Activated T-cell treated with anti-CD3 and anti-CD28 coated beads, Interleukin-2, amount 50 U/mL, for 1 hour (primary cell): ENCODE results near the gene FSCN2.
"Not testable (repeated sequence)": the region's sequence is repeated elsewhere in the genome, so short reads cannot be mapped to it uniquely, and the experiment has no call there.

Source experiments
- DNase-seq: peaks from one replicate; pipeline ENCODE4 v3.0.0-alpha.2; 2020

Gene FSCN2

DNA sequence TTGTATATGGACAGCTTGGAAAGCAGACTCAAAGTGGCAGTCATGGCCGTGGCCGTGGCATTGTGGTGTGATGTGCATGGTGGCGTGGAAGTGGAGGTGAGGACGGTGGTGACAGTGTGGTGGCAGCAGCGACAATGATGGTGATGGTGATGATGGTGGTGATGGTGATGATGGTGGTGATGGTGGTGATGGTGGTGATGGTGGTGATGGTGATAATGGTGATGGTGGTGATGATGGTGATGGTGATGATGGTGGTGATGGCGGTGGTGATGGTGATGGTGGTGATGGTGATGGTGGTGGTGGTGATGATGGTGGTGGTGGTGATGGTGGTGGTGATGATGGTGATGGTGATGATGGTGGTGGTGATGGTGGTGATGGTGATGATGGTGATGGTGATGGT, 2.8 kb downstream of the FSCN2 start:
- not testable (repeated sequence) for DNase-seq

DNA sequence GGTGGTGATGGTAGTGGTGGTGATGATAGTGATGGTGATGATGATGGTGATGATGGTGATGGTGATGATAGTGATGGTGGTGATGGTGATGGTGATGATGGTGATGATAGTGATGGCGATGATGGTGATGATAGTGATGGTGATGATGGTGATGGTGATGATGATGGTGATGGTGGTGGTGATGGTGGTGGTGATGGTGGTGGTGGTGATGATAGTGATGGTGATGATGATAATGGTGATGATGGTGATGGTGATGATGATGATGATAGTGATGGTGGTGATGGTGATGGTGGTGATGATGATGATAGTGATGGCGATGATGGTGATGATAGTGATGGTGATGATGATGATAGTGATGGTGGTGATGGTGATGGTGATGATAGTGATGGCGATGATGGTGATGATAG, 3.8 kb downstream of the FSCN2 start:
- DNase-seq: not testable (repeated sequence)

DNA sequence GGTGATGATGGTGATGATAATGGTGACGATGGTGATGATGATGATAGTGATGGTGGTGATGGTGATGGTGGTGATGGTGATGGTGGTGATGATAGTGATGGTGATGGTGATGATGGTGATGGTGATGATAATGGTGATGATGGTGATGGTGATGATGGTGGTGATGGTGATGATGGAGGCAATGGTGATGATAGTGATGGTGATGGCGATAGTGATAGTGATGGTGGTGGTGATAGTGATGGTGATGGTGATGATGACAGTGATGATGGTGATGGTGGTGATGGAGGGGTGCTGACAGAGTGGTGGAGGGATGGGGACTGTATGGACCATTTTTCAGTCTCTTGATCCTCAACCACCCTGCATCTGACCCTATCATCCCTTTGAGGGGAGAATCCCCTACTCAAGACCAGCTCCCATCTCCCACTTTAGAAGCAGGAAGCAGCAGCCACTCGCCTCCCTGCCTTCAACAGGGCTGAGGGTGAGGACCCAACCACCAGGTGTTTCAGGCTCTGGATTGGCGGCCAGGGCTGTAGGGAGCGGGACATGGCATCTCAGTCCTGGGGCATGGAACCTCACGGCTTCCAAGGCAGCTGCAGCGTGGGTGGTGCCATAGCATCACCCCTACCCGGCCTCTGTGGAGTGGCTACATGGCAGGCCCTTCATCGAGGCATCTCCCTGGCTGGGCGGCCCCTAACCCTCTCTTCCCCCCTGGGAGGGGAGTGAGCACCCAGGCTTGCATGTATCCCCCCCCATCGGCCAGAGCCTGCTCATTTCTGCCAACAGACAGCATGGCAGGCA, 4.5 kb downstream of the FSCN2 start:
- no peak for DNase-seq

DNA sequence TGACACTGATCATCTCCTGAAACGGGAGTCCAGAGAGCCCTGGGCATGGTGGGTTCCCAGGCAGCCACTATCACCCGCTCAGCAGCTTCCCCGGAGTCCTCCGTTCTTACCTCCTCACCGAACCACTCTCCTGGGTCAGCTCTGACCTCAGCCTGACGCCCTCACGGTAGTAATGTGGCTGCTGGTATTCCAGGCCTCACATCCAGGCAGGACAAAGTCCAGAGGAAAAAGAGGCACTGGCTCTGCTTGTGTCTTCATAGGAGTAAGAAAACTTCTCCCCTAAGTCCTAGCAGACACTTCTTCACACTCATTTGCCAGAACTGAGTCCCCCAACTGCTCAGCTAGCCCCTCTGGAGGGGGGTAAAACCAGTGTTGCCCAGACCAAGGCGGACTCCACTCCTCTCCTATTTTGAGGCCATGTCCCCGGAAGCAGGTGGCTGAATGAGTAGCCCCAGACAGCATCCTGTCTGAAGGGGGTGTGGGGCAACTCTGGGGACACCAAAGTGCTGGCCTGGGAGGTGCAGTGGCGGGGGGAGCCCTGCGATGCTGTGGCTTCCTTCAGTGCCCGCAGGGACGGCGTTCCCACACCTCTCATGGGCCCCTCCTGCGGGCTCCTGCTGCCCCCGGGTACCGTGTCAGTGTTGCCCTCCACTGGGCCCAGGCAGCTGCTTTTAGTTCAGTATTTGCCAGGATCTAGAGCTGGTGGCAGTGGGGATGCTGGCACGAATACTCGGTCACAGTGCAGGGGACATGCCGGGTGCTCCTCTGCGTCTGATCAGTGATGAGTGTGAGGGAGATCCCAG, 5.4 kb downstream of the FSCN2 start:
- DNase-seq: no peak

DNA sequence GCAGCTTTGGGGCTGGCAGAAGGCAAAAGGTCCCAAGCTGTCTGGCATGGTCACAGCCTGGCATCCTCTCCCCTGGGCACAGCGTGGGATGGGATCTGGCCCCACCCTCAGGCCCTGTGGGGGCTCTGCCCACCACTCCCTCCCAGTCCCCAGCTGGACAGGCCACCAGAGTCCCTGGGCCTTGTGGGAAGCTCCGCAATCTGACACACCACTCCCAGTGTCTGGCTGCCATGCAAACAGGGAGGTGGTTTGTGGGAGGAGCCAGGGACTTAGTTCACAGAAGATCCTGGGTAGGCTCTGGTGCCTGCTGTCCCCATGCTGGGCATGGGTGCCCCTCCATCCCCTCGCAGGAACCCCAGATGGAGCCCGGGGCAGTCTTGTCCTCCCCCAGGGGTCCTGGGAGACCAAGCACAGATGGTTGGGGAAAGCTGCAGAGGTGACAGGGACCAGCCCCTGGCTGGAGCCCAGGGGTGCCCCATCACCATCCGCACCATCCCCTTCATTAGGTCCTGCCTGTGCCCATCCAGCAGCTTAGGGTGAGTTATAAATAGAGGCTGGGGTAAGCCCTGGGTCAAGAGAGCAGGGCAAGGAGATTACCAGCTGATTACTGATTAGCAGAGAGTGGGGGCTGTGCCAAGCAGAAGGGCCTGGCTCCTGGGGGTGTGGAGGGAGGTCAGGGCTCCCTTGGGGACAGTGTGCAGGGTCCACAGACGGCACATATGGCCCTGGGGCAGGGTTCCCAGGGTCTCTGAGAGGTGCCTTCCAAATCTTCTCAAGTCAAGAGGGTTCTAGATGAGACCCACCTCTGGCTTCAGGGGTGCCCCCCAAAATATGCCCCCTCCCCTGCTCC, 6.2 kb downstream of the FSCN2 start:
- no peak for DNase-seq

DNA sequence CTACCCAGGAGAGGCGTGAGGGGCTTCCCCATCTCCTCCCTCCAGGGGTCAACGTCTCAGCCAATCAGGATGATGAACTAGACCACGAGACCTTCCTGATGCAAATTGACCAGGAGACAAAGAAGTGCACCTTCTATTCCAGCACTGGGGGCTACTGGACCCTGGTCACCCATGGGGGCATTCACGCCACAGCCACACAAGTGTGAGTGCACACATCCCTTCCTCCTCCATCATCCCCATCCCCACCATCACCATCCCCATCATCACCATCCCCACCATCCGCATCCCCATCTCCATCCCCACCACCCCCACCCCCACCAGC, 6.8 kb downstream of the FSCN2 start:
- no peak for DNase-seq

DNA sequence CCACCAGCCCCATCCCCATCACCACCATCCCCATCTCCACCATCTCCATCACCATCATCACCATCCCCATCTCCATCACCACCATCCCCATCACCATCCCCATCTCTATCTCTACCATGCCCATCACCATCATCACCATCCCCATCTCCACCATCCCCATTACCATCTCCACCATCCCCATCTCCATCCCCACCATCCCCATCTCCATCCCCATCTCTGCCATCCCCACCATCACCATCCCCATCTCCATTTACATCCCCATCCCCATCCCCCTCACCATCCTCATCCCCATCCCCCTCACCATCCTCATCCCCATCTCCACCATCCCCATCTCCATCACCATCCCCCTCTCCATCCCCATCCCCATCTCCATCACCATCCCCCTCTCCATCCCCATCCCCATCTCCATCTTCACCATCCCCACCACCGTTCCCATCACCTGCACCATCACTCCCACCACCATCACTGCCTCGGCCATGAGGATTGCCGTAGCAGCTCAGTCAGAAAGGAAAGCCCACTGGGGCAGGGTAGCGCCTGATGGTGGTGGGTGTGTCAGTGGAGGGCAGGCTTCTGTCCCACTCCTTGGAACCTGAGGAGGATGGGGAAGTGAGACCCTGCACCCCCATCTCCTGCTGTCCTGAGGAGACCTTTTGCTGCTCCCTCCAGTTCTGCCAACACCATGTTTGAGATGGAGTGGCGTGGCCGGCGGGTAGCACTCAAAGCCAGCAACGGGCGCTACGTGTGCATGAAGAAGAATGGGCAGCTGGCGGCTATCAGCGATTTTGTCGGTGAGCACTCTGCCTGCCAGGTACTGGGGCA, 7.5 kb downstream of the FSCN2 start:
- DNase-seq: no peak

DNA sequence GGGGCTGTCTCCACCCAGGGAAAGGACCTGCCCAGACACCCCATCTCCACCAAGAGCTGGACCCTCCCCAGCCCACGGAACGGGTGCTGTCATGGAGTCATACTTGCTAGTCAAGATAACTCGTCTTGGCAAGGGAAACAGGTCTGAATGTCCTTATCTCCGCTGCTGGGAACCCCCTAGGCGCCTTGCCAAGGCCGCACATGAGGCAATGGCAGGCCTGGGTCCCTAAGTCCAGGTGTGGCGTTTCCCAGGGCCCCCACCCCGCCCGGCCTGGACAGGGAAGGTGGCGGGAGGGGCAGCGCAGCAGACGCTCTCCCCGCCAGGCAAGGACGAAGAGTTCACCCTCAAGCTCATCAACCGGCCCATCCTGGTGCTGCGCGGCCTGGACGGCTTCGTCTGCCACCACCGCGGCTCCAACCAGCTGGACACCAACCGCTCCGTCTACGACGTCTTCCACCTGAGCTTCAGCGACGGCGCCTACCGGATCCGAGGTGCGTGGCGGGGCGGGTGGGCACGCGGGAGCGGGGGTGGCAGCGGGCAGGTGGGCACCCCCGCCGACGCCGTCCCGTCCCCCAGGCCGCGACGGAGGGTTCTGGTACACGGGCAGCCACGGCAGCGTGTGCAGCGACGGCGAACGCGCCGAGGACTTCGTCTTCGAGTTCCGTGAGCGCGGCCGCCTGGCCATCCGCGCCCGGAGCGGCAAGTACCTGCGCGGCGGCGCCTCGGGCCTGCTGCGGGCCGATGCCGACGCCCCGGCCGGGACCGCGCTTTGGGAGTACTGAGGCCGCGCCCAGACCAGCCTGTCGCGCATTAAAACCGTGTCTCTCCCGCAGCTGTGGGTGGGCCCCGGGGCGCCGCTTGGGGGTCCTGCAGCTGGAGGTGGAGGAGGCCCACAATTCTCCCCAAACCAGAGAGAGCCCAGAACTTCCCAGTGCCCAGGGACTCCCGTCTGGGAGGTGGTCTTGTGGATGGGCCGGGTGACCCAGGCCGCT, 8.4 kb downstream of the FSCN2 start:
- no peak for DNase-seq

DNA sequence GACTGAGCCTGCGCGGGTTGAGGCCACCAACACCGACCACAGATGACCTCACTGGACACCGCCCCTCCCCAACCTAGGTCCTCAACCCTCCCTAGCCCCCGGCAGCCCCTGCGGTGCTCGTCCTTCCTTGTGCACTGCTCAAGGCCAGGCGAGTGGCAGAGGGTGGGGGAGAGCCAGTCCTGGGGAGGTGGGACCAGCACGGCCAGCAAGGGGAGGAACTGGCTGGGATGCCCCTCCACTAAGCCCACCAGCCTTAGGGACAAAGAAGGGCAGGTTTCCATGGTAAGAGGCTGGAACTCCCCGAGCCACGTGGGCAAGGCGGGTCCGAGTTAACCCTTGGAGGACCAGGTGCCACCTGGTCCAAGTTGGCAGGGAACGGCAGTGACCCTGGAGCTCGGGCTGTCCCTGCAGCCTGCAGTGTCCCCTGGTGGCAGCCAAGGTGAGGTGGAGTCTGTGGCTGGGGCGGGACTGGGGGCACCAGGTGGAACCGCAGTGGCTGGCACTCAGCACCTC, 9.2 kb downstream of the FSCN2 start:
- peak; percentile 43 for DNase-seq

DNA sequence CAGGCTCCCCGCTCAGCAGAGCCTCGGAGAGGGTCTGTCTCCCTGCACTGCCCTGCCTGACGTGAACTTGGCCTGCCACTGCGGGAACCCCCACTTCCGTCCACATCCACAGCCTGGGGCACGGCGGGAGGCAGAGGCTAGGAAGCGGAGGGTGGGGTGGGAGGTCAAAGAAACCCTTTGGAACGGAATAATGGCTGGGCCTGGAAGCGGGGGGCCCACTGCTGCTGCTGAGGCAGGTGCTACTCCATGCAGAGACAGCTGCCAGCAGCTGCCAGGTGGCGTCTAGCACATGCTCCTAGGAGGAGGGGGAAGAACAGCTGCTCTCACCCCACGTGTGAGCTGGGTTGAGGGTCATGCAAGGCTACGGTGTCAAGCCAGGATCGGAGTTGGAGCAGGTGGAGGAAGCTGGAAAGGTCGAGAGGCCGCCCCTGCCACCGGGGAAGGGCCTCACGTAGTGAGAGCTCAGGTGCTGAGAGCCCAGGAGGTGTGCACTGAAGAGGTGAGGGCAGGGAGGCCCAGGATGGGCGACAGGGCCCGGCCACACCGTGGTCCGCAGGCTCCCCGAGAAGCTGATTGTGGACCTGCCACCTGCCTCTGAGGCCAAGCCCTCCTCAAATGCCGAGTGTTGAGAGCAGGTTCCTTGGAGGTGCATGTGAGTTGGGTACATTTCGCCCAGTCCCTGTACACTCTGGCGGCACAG, 9.8 kb downstream of the FSCN2 start:
- DNase-seq: no peak

DNA sequence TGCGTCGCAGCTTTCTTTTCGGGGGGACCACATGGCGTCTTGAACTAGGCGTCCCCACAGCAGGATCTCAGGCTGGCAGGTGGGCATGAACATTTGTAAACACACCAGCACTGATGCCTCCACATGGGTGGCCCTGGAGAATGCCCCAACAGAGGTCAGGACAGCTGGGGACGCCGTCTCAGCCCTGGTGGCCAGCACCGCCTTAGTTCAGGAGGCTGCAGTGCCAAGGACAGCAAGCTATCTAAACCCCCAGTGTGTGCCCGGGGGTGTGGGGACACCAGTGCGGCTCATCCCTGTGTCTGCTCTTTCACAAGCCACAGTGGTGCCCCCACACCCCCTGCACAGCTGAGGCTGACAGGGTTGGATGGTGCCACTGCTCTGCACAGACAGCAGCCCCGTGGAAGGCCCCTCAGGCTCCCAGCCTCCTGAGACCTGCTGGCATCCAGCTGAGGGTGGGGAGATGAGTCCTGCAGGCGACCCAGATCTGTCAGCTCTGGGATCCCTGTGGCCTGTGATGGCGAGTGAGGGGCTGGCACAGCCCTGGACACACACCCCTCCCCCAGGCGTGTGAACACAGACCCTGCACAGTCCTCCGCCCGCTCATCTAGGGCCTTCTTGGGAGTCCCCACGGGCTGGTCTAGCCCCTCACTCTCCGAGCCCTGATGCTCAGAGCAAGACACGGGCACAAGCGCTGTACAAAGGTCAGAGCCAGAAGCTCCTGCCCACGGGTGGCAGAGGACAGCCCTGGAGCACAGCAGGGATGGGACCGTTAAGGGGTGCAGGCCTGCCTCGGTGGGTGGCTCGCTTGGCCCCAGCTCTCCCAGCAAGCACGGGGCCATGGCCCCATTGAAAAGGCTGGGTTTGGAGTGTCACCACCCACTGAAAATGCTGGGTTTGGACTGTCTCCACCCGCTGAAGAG, 10.7 kb downstream of the FSCN2 start:
- no peak for DNase-seq

DNA sequence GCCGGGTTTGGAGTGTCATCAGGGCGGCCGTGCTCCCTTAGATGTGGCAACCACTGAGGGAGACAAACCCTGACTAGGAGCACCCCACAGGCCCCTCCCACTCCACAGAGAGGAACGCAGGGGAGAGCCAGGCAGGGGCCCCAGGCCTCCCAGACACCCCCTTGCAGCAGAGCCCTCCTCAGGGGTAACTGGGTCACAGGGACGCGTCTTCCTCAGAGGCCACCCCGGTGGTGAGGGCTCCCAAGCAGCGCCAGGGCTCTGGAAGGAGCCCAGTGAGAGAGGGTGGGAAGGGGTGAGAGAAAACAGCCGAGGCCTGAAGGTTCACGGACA, 11.4 kb downstream of the FSCN2 start:
- DNase-seq: no peak

DNA sequence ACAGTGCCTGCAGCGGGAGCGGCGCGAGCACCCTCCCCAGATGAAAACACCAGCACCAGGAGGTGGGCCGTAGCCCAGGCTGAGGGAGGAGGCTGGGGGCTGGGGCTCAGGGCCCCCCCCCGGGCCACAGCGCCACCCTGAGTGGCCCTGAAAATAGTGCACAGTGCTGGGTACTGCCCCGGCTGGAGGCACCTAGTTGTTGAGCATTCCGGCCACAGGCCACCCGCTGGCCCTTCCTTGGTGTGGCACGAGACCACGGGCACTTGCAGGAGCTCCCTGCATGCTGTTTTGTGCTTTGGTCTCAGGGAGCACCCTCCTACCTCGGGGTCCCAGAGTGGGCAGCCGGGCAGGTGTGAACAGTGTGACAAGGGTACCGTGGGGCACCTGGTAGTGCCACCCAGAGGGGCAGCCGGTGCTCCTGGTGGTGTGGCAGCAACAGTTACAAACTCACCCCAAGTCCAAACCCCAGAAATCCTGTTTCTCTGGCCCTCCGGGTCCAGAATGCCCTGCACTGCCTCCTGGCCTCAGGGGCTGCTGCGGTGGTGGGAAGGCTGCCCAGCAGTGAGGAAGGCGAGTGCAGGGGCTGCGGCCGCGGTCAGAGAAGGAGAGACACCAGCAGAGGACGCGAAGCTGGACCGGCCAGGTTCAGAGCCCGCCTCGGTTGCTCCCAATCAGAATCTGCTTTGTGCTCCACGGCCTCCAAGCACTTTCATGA, 11.9 kb downstream of the FSCN2 start:
- DNase-seq: no peak

DNA sequence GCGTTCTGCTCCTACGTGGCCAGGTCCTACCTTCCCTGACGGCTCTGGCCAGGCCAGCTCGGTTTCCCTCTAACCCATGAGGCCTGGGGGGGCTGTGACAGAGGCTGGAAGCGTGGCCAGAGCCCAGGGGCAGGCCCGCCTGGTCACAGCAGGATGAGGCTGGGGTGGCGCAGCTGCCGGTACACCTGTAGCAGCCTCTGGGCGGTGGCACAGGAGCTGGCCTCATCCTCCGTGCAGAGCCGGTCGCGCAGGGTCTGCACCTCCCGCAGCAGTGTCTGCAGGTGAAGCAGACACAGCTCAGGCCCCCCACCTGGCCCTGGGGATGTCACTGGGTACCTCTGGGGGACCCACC, 12.5 kb downstream of the FSCN2 start:
- no peak for DNase-seq

DNA sequence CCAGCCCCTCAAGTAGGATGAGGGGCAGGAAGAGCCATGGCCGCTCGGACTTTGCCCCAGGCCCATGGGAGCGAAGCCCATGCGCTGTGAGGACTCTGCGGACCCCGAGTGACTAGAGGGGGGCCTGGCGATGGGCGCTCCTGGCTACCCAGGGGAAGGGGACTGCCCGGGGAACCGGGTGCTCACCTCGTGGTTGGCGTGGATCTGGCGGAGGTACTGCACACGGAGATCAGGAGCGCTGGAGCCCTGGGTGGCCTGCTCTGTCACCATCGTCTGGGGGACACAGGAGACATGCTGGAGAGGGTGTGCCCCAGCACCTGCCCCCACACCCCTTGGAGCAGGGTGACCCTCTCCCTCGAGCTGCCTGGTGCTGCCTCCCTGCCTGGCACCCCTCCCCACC, 12.9 kb downstream of the FSCN2 start:
- DNase-seq: no peak

DNA sequence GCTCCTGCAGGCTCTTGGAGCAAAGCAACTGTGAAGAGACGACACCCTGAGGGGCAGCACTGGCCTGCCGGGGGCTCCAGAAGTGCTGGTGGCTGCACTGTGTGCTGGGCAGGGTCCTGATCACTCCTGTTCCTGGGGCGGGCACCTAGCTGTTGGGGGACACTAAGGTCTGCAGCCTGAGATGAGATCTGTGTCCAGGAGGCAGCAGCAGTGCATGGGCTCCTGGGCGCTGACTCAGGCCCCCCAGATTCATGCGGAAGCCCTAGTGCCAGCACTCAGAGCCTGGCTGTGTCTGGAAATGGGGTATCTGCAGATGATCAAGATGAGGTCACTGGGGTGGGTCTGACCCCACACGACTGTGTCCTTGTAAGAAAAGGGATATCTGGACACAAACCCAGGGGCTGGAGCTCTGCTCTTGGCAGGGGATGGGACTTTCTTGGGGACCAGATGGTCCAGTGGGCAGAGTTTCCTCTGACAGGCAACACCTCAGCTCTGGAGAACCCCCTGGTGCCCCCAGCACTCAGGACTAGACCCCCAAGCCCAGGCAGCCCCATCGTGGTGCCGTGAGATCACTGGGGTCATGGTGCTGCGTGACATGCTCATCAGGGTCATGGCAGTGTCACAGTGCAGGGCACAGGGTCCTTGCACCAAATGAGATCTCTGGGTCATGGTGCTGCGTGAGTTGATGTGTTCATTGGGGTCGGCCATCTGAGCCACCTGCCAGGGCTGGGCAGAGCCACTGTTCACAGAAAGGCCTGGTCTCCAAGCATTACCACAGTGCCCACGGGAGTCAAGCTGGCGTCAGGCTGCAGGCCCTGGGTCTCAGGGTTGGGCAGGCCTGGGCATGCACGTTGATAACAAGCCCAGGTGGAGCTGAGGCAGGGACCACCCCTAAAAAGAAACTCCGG, 14.5 kb downstream of the FSCN2 start:
- no peak for DNase-seq

DNA sequence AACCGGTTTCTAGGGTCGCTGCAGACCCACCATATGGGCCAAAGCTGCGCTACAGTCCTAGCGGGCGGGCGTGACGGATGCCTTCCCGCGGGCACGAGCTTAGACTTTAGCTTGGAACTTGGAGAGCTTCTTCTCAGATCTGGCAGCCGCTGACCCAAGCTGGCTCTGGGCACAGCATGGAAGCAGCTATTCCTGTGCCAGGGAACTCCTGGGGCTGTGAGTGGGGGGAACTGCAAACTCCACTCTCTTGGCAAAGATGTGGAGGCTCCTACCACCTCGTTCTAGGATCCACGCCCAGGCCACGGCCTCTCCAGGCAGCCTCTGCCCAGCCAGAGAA, 15.1 kb downstream of the FSCN2 start:
- DNase-seq: no peak

DNA sequence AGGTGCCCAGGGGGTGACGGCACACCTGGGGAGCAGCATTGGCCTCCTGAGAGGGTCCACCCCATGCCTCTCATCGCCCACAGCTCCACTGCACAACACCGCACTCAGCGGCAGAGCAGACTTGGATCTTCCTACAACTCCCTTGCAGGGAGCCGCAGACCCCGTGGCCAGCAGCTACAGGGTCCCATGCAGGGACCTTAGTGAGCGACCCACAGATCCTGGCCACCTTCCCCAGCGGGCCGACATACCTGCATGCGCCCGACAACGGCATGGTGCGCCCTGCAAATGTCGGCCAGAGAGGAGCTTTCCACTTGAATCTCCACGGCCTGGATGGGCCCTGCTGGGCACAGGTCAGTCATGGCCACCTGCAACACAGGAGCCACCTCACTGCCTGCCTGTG, 15.6 kb downstream of the FSCN2 start:
- DNase-seq: no peak
